ENCODE measurements around the gene CKS1B. TPM values are rescaled to one million over a fixed set of nuclear protein-coding genes. Genes with fewer than 3 reads are reported as not detected.
A peak's percentile ranks its signal among the peaks of the same experiment; 100 is the strongest.

CKS1B gene
- total and polyA plus RNA-seq, 9 of the 15 experiments (the other 6 are each of a cell fraction or from before 2014, with no cell fraction given), result 215 to 1,103 (median 460) TPM

GRCh38 chr1:154975409-154976059 is 1.1 kb downstream of the CKS1B start (continued):
- TF ChIP-seq COPS2 (conservative IDR thresholded peaks at IDR 0.05) (no peak), TAF1 (IDR thresholded peaks at IDR 0.05; ENCODE audit: control insufficient read depth, extremely low read depth, insufficient read depth, low read length, severe bottlenecking) (peak; percentile 36), NCOA6 (IDR thresholded peaks at IDR 0.05) (no peak), RCOR1 (IDR thresholded peaks at IDR 0.05; ENCODE audit: borderline replicate concordance in 1 of 2, low read depth in 2 of 2, low read length in 2 of 2) (no peak), ETS2 (tag; IDR thresholded peaks at IDR 0.05; ENCODE audit: borderline replicate concordance, poor library complexity, severe bottlenecking) (no peak), ZNF586 (CRISPR knock-in tag; conservative IDR thresholded peaks at IDR 0.05) (no peak), PTTG1 (tag; IDR thresholded peaks at IDR 0.05; ENCODE audit: low read depth) (no peak), TBL1XR1 (IDR thresholded peaks at IDR 0.05; ENCODE audit: low read length in 2 of 2) (0 out of 4 replicates have a peak, but pooled peaks of 1 of the 2 experiments have one; percentile 14), CUX1 (CRISPR knock-in tag; IDR thresholded peaks at IDR 0.05) (no peak), CHD1 (IDR thresholded peaks at IDR 0.05; ENCODE audit: low read length) (peak; percentile 61), HDGF (IDR thresholded peaks at IDR 0.05) (no peak), ELF4 (CRISPR knock-in tag; IDR thresholded peaks at IDR 0.05) (no peak), ZSCAN29 (IDR thresholded peaks at IDR 0.05) (no peak), HNRNPLL (IDR thresholded peaks at IDR 0.05; ENCODE audit: low read depth, low read length, poor library complexity, severe bottlenecking) (no peak)
- TF ChIP-seq, protein P1, sequence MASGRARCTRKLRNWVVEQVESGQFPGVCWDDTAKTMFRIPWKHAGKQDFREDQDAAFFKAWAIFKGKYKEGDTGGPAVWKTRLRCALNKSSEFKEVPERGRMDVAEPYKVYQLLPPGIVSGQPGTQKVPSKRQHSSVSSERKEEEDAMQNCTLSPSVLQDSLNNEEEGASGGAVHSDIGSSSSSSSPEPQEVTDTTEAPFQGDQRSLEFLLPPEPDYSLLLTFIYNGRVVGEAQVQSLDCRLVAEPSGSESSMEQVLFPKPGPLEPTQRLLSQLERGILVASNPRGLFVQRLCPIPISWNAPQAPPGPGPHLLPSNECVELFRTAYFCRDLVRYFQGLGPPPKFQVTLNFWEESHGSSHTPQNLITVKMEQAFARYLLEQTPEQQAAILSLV (tag; IDR thresholded peaks at IDR 0.05), result no peak
- TF ChIP-seq, protein P2, sequence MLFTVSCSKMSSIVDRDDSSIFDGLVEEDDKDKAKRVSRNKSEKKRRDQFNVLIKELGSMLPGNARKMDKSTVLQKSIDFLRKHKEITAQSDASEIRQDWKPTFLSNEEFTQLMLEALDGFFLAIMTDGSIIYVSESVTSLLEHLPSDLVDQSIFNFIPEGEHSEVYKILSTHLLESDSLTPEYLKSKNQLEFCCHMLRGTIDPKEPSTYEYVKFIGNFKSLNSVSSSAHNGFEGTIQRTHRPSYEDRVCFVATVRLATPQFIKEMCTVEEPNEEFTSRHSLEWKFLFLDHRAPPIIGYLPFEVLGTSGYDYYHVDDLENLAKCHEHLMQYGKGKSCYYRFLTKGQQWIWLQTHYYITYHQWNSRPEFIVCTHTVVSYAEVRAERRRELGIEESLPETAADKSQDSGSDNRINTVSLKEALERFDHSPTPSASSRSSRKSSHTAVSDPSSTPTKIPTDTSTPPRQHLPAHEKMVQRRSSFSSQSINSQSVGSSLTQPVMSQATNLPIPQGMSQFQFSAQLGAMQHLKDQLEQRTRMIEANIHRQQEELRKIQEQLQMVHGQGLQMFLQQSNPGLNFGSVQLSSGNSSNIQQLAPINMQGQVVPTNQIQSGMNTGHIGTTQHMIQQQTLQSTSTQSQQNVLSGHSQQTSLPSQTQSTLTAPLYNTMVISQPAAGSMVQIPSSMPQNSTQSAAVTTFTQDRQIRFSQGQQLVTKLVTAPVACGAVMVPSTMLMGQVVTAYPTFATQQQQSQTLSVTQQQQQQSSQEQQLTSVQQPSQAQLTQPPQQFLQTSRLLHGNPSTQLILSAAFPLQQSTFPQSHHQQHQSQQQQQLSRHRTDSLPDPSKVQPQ (CRISPR knock-in tag; IDR thresholded peaks at IDR 0.05; ENCODE audit: borderline replicate concordance), result no peak
- TF ChIP-seq, protein P3, sequence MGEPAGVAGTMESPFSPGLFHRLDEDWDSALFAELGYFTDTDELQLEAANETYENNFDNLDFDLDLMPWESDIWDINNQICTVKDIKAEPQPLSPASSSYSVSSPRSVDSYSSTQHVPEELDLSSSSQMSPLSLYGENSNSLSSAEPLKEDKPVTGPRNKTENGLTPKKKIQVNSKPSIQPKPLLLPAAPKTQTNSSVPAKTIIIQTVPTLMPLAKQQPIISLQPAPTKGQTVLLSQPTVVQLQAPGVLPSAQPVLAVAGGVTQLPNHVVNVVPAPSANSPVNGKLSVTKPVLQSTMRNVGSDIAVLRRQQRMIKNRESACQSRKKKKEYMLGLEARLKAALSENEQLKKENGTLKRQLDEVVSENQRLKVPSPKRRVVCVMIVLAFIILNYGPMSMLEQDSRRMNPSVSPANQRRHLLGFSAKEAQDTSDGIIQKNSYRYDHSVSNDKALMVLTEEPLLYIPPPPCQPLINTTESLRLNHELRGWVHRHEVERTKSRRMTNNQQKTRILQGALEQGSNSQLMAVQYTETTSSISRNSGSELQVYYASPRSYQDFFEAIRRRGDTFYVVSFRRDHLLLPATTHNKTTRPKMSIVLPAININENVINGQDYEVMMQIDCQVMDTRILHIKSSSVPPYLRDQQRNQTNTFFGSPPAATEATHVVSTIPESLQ (CRISPR knock-in tag; IDR thresholded peaks at IDR 0.05), result no peak
